Measurements from ENCODE around the gene DBF4B.
A peak's percentile ranks its signal among the peaks of the same experiment; 100 is the strongest.
"Not testable (repeated sequence)": the region's sequence is repeated elsewhere in the genome, so short reads cannot be mapped to it uniquely, and the experiment has no call there.

DBF4B gene, protein sequence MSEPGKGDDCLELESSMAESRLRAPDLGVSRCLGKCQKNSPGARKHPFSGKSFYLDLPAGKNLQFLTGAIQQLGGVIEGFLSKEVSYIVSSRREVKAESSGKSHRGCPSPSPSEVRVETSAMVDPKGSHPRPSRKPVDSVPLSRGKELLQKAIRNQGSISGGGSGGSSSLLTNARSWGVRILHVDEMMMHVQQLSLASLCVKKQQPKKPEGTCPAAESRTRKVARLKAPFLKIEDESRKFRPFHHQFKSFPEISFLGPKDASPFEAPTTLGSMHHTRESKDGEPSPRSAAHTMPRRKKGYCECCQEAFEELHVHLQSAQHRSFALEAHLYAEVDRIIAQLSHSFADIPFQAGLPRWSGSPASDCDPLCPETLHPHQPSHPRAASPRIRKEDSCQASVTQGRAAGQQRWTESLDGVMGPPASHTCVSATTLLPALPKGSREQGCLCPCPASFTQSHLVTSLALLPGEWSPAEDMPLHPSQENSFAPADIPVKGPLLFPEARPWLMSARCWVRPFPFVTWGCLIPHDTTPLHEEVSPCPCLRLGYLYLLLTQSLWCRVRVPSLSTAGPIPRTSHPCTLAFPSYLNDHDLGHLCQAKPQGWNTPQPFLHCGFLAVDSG

DNA sequence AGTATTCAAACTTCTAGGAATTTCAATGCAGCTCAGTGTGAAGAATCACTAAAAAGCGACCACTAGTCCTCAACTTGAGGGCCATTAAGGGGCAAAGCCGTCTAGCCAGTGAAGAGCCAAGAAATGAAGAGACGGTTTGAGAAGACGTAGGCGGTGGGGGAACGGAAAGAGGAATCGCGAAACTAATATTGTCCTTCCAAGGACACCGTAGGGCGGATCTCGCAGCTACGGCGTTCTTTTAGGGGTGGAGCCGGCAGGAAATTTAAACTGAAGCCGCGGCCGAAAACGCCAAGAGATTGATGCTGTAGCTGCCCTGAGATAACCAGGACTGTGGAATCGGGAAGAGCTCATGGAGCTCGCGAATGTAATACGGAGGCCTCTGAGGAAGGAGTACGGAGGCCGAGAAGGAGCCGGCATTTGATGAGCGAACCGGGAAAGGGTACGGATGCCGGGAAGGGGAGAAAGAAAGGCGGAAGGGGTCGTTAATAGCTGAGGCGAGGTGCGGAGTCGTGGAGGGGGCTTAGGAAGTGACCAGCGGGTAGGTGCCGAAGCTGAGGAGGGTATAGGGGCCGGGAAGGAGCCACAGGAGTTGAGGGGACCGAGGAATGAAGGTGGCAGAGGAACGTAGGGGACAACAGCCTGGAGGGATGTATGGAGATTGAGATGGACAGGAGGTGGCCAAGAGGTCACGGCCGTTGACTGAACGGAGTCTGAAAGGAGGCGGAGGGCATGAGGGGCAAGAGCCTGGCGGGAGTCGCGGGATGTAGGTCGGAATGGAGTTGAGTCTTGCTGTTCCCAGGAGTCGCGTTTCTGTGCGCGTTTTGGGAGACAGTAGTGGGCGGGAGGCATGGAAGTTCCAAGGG lies at the start of gene DBF4B:
DBF4B (plus strand) TSS at position 265 of the 863 bp plus-strand sequence; CDS start at position 421, 156 bp downstream.
- DNase-seq (ENCODE audit: low read depth in 3 of 3) = peak; percentile 68 to 80 (median 75)

DNA sequence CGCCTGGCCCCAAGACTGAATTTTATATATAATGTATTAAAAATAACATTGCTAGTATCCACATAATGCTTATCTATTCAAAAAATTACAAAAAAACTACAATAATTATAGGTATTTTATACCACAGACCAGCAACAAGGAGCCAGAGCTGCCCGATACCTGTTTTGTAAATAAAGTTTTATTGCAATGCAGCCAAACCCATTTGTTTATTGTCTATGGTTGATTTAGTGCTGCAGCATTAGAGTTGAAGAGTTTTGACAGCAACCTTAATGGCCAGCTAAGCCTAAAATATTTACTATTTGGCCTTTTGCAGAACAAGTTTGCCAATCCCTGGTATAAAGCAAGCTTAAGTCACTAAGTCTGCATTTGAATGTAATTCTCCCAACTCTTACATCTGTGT lies 46.6 kb upstream of the DBF4B start:
- DNase-seq (ENCODE audit: low read depth in 3 of 3) = no peak

DNA sequence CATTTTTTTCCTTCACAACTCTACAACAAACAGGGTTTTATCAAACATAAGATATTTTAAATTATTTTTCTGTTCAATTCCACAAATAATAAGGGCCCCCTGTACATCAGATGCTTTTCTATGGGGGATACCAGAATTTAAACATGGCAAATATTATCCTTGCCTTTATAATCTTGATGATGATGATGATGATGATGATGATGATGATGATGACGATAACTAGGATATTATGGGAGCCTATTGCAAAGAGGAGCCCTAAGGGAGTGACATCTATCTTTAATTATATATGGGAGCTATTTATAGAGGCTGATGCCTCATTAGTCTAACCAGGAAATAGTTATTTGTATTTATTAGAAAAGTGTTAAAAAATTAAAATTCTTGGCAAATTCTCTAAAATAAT lies 45.4 kb upstream of the DBF4B start:
- no peak for DNase-seq (ENCODE audit: low read depth in 3 of 3)

DNA sequence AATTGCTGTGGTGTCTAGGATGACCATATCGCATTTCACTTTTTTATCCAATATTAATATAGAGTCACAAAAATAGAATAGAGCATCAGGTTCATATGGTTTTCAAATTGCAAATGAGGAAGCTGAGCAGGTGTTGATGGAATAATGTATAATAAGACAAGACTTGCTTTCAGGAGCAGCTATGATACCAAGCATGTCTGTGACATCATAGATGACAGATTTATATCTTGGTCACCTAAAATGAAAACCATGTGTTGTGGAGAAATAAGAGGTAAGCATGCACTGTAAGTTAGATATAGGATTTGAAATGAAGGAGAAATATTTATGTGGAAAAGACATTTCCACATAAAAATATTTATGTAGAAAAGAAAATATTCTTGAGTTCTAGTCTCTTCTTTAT lies 43.6 kb upstream of the DBF4B start:
- DNase-seq (ENCODE audit: low read depth in 3 of 3) = no peak

DNA sequence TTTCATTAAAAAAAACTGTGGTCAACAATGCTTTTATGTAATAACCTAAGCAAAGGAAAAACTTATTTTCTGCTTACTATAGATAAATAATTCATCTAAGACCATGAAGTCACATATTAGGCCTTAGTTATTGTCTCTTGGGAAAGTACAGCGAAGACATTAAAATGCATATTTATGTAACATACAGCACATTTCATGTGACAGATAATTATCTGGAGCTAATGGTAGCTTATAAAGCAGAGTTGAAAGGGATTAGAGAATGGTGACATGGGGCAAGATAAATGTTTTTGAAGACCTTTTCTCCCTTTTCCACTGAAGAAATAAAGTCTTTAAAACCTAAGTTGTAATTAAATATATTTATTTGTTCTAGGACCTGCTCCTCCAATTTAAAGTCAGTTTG lies 42.5 kb upstream of the DBF4B start:
- no peak for DNase-seq (ENCODE audit: low read depth in 3 of 3)

DNA sequence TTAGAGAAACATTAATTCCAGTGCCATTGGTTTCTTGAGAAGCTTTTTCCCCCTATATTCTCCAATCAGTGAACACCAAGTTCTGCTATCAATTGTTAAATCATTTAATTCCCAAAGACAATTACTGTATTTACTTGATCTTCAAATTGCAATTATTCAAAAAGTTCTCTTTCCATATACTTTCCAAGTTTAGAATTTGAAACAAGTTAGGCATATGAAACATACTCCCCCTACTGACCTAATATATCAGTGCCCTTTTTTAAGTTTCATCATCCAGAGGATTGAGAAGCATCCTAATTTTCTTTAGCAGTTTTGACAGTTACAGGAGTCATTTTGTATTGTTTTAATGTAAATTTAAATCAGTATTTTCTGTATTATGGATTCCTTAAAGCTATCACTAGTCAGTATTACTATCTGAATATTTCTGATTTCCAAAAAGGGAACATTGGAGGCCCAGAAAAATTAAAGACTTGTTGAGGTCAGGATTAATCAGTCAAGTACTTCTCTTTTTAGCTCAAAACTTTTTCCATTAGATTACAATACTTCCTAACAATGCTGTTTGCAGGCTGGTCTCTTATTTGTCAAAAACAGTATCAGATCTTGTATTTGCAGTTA lies 35.9 kb upstream of the DBF4B start:
- no peak for DNase-seq (ENCODE audit: low read depth in 3 of 3)

DNA sequence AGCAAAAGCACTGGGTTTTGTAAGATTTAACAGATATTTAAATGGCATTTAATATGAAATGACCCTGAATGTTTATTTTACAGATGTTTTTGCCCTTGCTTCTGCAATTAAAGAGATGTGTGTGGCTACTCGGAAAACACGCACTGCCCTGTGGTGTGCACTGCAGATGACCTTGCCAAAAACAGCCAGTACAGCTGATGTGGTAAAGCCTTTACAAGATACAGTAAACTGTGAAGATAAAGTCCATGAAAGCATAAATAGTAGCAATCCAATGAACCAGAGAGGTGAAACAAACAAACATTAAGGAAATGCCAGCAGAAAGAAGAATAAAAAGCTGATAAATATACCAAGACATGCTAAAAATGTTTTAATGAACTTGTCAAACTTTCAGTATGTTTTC lies 34.6 kb upstream of the DBF4B start:
- no peak for DNase-seq (ENCODE audit: low read depth in 3 of 3)

DNA sequence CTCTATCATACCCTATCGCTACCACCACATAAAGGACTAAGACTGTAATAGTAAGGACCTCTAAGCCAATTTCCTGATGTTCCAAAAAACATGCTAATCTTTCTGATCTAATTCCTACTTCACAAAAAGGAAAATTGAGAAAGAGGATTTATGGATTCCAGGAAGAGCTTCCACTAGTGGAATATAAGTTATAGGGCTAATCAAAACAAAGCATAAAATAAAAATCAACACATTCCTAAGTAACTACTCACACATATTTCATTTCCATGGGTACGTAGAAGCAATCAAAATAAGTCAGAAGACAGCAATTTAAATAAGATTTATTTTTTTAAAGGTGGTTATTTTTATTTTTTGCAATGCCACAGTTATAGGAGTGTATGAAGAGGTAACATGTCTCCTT lies 31.3 kb upstream of the DBF4B start:
- DNase-seq (ENCODE audit: low read depth in 3 of 3) = no peak

DNA sequence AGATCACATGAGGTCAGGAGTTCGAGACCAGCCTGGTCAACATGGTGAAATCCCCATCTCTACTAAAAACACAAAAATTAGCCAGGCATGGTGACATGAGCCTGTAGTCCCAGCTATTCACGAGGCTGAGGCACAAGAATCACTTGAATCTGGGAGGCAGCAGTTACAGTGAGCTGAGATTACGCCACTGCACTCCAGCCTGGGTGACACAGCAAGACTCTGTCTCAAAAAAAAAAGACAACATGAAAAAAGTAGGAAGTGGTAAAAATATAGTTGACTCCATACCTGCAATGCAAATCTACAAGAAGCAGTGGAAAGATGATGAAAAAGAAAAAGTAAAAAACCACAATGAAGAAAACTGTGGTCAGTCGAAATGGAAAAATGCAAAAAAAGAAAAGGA lies 25.2 kb upstream of the DBF4B start:
- DNase-seq (ENCODE audit: low read depth in 3 of 3) = not testable (repeated sequence)

DNA sequence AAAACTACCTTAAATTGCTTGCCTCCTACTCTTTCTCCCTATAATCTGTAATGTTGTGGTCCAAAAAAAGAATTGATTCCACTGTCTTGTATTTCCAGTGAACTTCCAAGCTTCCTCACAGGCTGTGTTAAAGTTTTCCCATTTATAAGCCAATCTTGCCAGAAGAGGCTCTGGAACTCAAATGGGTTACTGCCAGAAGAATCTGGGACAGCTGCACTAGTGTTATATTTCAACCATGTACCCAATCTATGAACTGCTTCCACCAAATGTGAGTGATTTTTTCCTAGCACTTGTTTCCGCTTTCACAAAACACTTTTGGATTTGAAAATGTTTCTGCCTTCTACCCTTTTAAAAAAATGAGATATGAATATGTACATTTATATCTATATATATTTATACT lies 20.7 kb upstream of the DBF4B start:
- DNase-seq (ENCODE audit: low read depth in 3 of 3) = no peak

DNA sequence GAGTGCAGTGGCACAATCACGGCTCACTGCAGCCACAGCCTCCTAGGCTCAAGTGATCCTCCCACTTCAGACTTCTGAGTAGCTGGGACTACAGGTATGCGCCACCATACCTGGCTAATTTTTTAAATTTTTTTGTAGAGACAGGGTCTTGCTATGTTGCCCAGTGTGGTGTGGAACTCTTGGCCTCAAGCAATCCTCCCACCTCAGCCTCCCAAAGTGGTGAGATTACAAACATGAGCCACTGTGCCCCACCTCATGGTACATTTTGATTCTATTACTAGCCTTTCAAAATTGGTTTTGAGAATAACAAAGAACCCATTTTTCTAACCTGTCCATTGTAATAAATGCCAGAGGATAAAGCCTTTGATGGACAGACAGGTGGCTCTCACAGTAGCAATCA lies 20.3 kb upstream of the DBF4B start:
- no peak for DNase-seq (ENCODE audit: low read depth in 3 of 3)

DNA sequence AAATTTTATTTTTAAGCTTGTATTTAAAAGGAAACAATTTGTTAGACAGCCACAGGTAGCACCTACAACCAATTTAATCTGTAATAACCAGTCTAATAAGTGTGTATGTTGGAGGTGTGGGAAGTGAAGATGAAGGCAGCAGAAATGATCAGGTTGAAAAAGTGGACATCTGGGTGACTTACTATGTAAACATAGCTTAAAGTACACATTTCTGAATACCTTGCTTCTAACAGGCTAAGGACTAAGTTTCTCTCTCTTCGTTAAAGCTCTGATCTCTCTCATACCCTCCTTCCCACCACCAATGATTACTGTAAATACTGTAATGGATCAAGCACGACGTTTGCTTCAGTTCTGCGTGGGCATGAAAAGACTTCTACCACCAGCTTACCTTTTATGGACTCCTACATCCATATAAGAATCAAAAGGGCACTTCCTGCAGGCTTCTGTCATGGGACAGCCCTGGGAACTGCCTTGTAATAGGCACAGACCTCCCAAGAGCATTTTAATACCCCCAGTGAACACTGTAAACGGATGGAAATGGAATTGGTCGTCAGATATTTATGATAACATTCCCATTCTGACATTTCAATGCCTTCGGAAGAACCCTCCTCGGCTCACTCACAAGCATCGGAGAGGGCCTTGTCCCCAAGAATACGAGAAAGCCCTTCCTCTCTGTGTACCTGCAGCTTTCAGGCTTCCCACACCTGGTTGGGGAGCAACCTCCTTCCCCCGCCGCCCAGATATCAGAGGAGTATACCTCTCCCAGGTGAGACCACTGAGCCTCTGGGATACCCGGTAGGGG lies 19.6 kb upstream of the DBF4B start:
- no peak for DNase-seq (ENCODE audit: low read depth in 3 of 3)

DNA sequence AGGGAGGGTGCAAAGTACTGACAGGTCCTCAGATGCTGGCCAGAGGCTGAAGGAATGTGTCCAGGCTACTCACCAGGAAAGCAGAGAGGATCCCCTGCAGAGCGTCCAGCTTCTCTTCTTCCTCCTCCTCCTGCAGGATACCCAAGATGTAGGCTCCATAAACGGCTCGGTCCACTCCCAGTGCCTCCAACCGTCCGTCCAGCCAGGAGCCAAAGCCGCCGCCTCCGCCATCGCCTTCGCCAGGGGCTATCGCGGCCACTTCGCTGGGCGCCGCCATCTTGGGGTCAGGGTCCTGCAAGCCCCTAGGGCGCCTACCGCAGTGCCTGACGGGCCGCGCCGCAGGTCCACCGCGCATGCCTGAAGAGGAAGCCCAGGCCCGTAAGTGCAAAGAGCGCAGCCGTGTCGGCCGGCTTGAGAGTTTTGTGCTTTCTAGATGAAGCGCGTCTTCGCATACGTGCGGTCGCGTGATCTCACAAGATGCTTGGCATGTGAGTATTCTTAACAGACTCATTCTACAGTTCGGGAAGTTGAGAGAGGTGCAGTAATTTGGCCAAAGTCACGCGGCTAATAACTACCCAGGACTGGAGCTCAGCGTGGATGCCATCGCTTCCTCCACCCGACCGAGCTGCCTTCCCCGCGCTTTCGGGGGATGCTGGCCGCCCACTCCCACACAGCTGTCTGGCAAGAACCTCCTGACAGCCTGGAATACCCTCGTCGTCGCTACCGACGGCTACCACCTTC lies 18.8 kb upstream of the DBF4B start, which contains the start of gene CCDC43:
CCDC43 (minus strand) TSS at position 300 of the 741 bp plus-strand sequence; CDS start at position 277, 23 bp downstream.
- DNase-seq (ENCODE audit: low read depth in 3 of 3) = peak; percentile 86 to 89 (median 88)

DNA sequence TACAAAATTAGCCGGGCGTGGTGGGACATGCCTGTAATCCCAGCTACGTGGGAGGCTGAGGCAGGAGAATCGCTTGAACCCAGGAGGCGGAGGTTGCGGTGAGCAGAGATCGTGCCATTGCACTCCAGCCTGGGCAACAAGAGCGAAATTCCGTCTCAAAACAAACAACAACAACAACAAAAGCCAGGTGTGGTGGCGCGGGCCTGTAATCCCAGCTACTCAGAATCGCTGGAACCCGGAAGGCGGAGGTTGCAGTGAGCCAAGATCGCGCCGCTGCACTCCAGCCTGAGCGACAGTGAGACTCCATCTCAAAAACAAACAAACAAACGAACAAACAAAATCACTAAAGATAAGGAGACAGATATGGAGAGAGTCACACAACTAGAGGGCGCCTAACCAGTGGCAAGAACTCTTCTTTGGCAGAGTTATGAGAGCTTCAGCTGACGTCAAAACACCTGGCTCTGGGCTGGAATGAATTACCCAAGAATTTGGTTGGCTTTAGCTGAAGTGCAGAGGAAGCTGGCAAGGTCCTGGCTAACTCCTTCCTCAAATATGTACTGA lies 17.6 kb upstream of the DBF4B start:
- not testable (repeated sequence) for DNase-seq (ENCODE audit: low read depth in 3 of 3)

DNA sequence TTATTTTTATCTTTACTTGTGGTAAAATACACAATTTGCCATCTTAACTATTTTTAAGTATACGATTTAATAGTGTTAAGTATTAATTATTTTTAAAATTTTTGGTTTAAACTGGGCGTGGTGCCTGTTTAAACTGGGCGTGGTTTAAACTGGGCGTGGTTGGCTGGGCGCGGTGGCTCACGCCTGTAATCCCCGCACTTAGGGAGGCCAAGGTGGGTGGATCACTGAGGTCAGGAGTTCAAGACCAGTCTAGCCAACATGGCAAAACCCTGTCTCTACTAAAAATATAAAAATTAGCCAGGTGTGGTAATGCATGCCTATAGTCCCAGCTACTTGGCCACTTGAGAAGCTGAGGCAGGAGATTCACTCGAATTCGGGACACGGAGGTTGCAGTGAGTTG lies 14.9 kb upstream of the DBF4B start:
- DNase-seq (ENCODE audit: low read depth in 3 of 3) = no peak

DNA sequence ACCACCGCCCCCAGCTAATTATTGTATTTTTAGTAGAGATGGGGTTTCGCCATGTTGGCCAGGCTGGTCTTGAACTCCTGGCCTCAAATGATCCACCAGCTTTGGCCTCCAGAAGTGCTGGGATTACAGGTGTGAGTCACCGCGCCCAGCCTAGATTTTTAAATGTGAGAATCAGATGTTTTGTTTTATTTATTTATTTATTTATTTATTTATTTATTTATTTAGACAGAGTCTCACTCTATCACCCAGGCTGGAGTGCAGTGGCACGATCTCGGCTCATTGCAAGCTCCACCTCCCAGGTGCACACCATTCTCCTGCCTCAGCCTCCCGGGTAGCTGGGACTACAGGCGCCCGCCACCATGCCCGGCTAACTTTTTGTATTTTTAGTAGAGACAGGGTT lies 8.2 kb upstream of the DBF4B start:
- DNase-seq (ENCODE audit: low read depth in 3 of 3) = not testable (repeated sequence)

DNA sequence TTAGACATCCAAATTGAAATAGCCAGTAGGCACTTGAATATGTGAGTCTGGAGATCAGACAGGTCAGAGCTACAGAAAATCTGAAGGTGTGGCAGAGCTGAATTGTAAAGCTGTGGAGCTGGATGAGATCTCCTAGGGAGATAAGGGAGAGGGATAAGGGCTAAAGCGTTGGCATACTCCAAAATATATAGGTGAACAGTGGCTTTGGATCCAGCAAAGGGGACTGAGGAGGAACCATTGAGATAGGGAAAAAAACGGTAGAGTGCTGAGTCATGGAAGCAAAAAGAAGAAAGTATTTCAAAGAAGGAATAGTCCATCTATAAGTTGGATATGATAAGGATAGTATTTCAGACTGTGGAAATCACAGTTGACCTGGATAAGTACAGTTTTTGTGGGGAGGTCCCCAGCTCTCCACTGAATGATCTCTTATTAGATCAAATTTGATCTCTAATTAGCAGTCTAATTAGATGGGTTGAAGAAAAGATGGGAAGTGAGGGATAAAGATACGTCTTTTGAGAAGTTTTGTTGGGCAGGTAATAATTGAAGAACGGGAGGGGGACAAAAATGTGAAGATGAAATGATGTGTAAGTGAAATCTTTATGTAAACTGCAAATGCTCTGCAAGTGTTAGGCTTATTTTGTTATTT lies 587 bp upstream of the DBF4B start:
- DNase-seq (ENCODE audit: low read depth in 3 of 3) = no peak

DNA sequence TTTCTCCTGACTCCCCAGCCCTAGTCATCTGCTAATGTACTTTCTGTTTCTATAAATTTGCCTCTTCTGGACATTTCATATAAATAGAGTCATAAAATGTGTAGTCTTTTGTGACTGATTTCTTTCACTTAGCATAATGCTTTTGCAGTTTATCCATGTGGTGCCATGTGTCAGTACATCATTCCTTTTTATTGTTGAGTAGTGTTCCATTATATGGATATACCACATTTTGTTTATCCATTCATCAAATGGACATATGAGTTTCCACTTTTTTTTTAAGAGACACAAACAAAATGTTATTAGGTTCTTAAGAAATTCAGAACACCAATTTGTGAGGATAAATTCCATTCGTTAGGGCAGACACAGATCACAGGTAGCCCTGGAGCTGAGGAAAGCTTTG lies 11.0 kb downstream of the DBF4B start:
- no peak for DNase-seq (ENCODE audit: low read depth in 3 of 3)

DNA sequence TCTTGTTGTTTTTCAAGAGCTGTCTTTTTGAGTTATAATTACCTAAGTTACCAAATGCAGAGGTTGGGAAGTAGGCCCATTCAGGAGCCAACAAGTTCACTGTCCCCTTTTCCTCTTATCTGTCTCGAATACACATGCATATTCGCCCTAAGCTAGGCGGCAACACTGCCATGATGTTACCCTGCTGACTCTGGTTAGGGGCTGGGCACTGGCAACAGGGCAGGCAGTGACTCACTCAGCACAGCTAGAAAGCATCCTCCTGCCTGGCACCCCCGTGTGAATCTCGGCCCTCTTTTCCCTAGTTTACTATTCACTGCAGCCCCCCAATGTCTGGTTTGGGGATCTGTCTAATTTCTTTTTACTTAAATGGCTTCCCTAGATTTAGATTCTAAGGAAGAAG lies 13.8 kb downstream of the DBF4B start:
- no peak for DNase-seq (ENCODE audit: low read depth in 3 of 3)

DNA sequence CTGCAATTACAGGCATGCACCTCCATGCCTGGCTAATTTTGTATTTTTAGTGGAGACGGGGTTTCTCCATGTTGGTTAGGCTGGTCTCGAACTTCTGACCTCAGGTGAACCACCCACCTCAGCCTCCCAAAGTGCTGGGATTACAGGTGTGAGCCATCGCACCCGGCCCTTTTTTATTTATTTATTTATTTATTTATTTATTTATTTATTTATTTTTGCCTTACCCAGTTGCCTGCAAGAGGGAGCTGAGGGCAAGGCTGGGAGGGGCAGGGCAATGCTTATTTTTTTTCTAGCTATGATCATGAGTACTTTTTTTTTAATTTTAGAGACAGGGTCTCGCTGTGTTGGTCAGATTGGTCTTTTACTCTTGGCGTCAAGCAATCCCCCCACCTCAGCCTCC lies 17.7 kb downstream of the DBF4B start:
- not testable (repeated sequence) for DNase-seq (ENCODE audit: low read depth in 3 of 3)
